ENCODE data around the gene ATAD5. TPM values are rescaled to one million over a fixed set of nuclear protein-coding genes. Genes with fewer than 3 reads are reported as not detected.

Gene ATAD5
- total and polyA plus RNA-seq, 4 donors = 0.44 to 4.8 (median 1.4) TPM

DNA sequence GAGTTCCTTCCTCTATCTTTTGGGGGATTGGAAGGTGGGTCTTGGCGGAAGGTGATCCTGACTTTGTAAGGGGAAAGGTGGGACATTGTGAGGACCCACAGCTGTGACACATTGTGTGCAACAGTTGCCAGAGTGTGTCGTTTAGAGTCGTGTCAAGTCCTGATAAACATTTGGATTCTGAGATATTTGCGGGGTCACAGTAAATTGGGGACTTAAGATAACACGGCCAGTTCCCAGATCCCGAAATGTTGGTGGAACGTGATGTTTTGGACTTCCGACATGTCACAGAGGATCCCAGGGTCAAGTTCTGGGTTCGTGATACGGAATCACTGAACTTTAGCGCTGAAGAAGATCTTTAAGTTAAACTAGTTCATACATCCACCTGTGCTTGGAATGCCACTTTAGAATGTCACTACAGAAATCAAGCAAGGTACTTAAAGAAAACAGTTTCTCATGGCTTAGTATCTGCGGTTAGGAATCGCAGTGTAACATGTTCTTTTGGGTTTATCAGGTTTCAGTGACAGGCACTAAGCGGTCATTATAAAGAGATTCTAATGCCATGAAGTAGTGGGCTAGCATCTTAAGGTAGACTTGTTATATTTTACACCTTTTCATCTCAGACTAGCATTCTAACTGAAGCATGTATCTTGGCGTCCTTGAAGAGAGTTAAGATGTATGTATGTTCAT, 815 bp downstream of the ATAD5 start:
- no peak for TF ChIP-seq CTCF (IDR thresholded peaks at IDR 0.05; ENCODE audit: control extremely low read depth, extremely low read depth)
- Histone ChIP-seq H3K27me3 (ENCODE audit: control insufficient read depth in 3 of 3, insufficient read depth in 3 of 3, low read length in 2 of 3) (no peaks in the 10 kb centered on the region), H3K36me3 (ENCODE audit: control insufficient read depth in 4 of 4, insufficient read depth in 4 of 4, low read length in 4 of 4) (no peaks in the 10 kb centered on the region), H3K4me1 (ENCODE audit: control insufficient read depth in 5 of 5, insufficient read depth in 5 of 5, low read length in 5 of 5) (peaks cover 0 to 19% (median 5%) of the 10 kb centered on the region in 5 donors), H3K9ac (ENCODE audit: insufficient read depth in 1 of 2, low read length in 2 of 2) (peak overlapping the region; percentile 57 to 81), H3K4me3 (peak overlapping the region; percentile 97), H3K27ac (ENCODE audit: low read depth in 1 of 2, low read length in 1 of 2) (no peak overlapping the region), H3K9me3 (ENCODE audit: control insufficient read depth in 4 of 4, insufficient read depth in 3 of 4, low read length in 3 of 4) (no peaks in the 10 kb centered on the region)
- ATAC-seq (ENCODE audit: insufficient read depth, low FRiP score) (no peak), DNase-seq (no peak)
- 3 to 5% methylated on average over 15 of the region's 15 CpGs for WGBS, 2 donors

DNA sequence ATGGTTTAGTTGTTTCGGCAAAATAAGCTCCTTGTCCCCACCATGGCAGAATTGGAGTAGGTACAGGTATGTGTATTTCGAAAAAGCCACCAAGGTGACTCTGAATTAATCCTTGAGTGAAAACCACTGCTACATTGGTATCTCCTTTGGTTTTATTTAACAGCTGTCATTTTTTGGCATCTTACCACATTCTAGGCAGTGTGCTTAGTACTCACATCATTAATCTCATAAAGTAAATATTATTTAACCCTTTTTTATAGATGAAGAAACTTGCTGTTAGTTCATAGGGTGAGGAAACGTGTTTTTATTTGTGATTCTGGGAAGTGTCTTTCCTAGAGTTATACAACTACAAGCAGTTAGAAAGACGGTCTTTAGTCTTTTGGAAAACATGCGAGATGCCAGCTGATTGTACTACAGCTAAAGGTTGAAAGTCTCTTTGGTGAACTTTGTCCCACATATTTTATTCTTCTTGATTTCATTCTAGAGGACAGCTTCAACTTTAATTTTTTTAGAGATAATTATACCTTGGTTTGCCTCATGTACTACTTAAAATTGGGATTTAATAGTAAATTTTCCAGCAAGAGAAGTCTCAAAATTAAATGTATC, 6.5 kb downstream of the ATAD5 start:
- DNase-seq (peak in 2 of 3 donors; percentile 57 to 62), ATAC-seq (ENCODE audit: insufficient read depth, low FRiP score) (no peak)
- H3K27ac ChIP-seq (ENCODE audit: low read depth in 1 of 2, low read length in 1 of 2) = no peak overlapping the region
- 81 to 85% methylated on average over 5 of the region's 5 CpGs for WGBS, 2 donors
- H3K4me3 ChIP-seq = no peak overlapping the region
- H3K27me3 ChIP-seq (ENCODE audit: control insufficient read depth in 3 of 3, insufficient read depth in 3 of 3, low read length in 2 of 3) = no peaks in the 10 kb centered on the region
- TF ChIP-seq CTCF (IDR thresholded peaks at IDR 0.05; ENCODE audit: control extremely low read depth, extremely low read depth) = no peak
- peaks cover 0 to 7% (median 0%) of the 10 kb centered on the region in 5 donors for H3K4me1 ChIP-seq (ENCODE audit: control insufficient read depth in 5 of 5, insufficient read depth in 5 of 5, low read length in 5 of 5)
- no peaks in the 10 kb centered on the region for H3K9me3 ChIP-seq (ENCODE audit: control insufficient read depth in 4 of 4, insufficient read depth in 3 of 4, low read length in 3 of 4)
- peaks cover 0 to 6% (median 3%) of the 10 kb centered on the region in 4 donors for H3K36me3 ChIP-seq (ENCODE audit: control insufficient read depth in 4 of 4, insufficient read depth in 4 of 4, low read length in 4 of 4)
- H3K9ac ChIP-seq (ENCODE audit: insufficient read depth in 1 of 2, low read length in 2 of 2) = no peak overlapping the region

GRCh38 chr17:30840771-30841170, 9.0 kb downstream of the ATAD5 start:
- Histone ChIP-seq H3K4me3 (no peak overlapping the region), H3K27me3 (ENCODE audit: control insufficient read depth in 3 of 3, insufficient read depth in 3 of 3, low read length in 2 of 3) (no peaks in the 10 kb centered on the region), H3K36me3 (ENCODE audit: control insufficient read depth in 4 of 4, insufficient read depth in 4 of 4, low read length in 4 of 4) (peaks cover 0 to 7% (median 3%) of the 10 kb centered on the region in 4 donors), H3K9me3 (ENCODE audit: control insufficient read depth in 4 of 4, insufficient read depth in 3 of 4, low read length in 3 of 4) (no peaks in the 10 kb centered on the region), H3K4me1 (ENCODE audit: control insufficient read depth in 5 of 5, insufficient read depth in 5 of 5, low read length in 5 of 5) (peaks cover 0 to 7% (median 0%) of the 10 kb centered on the region in 5 donors), H3K27ac (ENCODE audit: low read depth in 1 of 2, low read length in 1 of 2) (peak overlapping the region in 1 of 2 donors; percentile 63), H3K9ac (ENCODE audit: insufficient read depth in 1 of 2, low read length in 2 of 2) (no peak overlapping the region)
- no peak for TF ChIP-seq CTCF (IDR thresholded peaks at IDR 0.05; ENCODE audit: control extremely low read depth, extremely low read depth)
- WGBS, 2 donors = 43 to 78% methylated on average over 7 of the region's 7 CpGs
- ATAC-seq (ENCODE audit: insufficient read depth, low FRiP score) = peak; percentile 47
- no peak for DNase-seq

Measured in lung (tissue), 12 donors.